ENCODE measurements around the gene ARHGAP8.

ARHGAP8 gene

DNA sequence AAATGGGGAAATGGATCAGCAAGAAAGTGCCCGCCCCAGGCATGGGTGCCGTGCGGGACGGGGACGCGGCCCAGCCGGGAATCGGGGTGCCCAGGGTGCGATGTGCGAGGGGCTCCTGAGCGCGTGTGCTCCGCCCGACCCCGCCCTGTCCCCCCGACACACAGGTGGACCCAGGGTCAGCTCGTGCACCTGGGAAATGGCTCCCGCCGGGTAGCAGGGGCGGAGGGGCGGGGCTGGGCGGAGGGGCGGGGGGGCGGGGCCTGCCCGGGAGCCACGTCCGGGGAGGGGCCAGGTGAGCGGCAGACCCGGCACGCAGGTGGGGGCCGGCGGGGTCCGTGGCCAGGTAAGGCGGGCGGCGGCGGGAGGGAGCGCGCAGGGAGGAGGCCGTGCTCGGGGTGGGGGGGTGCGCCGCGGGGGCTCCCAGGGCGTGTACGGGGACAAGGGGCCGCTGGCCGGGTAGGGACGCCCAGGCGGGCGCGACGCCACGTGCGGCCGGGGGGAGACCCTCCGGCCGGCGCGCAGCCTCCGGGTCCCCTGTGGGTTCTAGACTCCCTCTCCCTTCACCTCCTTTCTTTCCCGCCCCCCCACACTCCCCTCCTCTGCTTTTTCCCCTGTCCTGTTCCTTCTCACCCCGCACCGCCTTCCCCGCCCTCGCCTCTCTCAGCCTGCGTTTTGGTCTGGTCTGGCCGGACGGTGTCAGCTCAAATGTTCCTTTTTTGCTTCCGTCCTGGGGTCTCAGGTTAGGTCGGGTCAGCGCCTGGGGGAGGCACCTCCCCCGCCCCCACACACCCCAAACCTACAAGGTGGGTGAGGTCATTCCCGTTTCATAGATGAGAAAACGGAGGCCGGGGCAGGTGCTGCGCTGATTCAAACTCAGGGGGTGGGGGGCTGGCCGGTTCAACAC lies at the start of gene ARHGAP8:
TSS of gene ARHGAP8 (plus strand) at position 291 of the 904 bp plus-strand sequence. CDS start 33,953 bp downstream, outside the sequence.
- H3K27me3 Mint-ChIP-seq, result peaks cover 16% of the 10 kb centered on the region
- H3K27ac Mint-ChIP-seq, result no peak within 1 kb of the TSS

DNA sequence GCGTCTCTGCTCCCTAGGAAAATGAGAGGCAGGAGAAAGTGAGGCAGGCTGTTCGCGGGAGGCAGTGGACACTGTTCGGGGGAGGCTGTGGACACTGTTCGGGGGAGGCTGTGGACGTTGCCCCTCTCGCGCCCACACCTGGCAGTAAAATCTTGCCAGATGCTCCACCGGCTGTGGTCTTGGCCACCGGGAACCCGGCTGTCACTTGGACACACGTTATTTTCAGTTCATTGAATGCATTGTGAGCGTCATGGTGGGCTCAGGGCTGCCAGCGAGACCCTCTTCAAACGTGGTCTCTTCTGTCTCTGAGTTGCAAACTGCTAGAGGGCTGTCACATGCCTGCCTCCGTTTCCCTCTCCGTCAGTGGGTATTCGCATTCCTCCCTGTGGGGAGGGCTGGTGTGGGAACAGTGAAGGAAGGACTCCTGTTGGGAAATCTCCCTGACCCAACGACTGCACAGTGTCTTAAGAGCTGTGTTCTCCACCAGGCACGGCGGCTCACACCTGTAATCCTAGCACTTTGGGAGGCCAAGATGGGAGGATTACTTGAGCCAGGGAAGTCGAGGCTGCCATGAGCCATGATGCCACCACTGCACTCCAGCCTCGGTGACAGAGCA lies 49.0 kb upstream of the ARHGAP8 start:
- Mint-ChIP-seq H3K4me1 (ENCODE audit: low read depth) (peaks cover 35% of the 10 kb centered on the region), H3K9me3 (ENCODE audit: low read depth) (no peaks in the 10 kb centered on the region), H3K27ac (peak overlapping the region; percentile 34), H3K4me3 (peak overlapping the region; percentile 86), H3K36me3 (no peaks in the 10 kb centered on the region), H3K27me3 (no peaks in the 10 kb centered on the region)

More for the DNA sequence above, at the start of gene ARHGAP8:
- H3K4me3 Mint-ChIP-seq, result peak within 1 kb of the TSS; percentile 78
- no peaks in the 10 kb centered on the region for H3K9me3 Mint-ChIP-seq (ENCODE audit: low read depth)
- peaks cover 6% of the 10 kb centered on the region for H3K4me1 Mint-ChIP-seq (ENCODE audit: low read depth)
- no peaks in the 10 kb centered on the region for H3K36me3 Mint-ChIP-seq

DNA sequence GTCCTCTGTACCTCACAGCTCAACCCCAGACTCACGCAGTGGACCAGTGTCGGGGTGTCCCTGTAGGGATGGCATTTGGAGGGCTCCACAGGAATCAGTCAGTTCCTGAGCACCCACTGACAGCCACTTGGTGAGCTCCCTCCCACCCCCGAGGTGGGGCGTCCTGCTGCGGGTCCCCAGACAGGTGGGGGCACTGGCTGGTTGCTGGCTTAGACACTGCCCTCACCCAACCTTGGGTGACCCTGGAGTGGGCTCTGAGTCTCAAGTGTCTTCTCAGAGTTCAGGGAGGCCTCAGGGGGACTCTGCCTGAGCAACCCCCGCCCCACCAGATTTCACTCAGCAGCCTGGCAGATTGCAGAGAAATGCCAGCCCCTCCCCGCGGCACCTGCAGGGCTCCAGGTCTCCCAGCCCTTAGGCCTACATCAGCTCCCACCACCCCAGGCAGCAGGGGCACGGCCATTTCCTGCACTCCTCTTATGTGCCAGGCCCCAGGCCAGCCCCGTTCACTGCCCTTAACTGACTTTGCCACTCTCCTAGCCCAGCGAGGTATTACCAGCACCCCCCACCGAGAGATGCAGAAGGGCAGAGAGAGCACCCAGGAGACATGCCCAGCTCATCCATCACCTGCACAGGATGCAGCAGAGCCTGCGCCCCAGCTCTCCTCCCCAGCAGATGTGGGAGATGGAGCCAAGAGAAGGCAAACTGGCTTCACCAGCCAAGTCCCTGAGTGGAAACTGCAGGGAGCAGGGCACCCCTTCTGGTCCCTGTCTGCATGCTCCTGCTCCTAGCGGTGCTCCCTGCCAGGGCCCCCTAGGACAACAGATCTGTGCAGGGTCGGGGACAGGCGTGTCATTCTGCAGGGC lies 48.0 kb upstream of the ARHGAP8 start:
- H3K27ac Mint-ChIP-seq, result no peak overlapping the region
- no peaks in the 10 kb centered on the region for H3K9me3 Mint-ChIP-seq (ENCODE audit: low read depth)
- H3K4me3 Mint-ChIP-seq, result peak overlapping the region; percentile 86
- H3K27me3 Mint-ChIP-seq, result no peaks in the 10 kb centered on the region
- no peaks in the 10 kb centered on the region for H3K36me3 Mint-ChIP-seq
- H3K4me1 Mint-ChIP-seq (ENCODE audit: low read depth), result peaks cover 40% of the 10 kb centered on the region

DNA sequence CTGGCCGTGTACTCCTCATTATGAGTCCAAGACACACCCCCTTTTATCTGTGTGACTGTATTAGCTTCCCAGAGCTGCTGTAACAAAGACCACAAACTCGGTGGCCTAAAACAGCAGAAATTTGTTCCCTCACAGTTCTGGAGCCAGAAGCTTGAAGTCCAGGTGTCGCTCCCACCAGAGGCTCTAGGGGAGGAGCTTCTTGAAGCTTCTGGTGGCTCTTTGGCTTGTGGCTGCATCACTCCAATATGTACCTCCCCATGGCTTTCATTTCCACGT lies 47.4 kb upstream of the ARHGAP8 start:
- Mint-ChIP-seq H3K4me1 (ENCODE audit: low read depth) (peaks cover 46% of the 10 kb centered on the region), H3K27me3 (no peaks in the 10 kb centered on the region), H3K27ac (no peak overlapping the region), H3K4me3 (peak overlapping the region; percentile 54), H3K9me3 (ENCODE audit: low read depth) (no peaks in the 10 kb centered on the region), H3K36me3 (no peaks in the 10 kb centered on the region)

DNA sequence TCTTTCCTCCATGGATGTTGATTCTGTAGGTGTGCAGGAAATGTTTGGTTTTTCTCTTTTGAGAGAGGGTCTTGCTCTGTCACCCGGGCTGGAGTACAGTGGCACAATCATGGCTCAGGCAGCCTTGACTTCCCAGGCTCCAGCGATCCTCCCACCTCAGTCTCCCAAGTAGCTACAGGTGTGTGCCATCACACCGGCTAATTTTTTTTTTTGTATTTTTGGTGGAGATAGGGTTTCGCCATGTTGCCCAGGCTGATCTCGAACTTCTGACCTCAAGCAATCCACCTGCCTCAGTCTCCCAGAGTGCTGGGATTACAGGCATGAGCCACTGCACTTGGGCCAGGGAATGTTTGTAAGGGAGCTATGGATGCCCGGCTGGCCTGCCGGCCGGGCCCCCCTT lies 45.9 kb upstream of the ARHGAP8 start:
- Mint-ChIP-seq H3K4me3 (no peak overlapping the region), H3K27me3 (no peaks in the 10 kb centered on the region), H3K27ac (no peak overlapping the region), H3K4me1 (ENCODE audit: low read depth) (peaks cover 56% of the 10 kb centered on the region), H3K9me3 (ENCODE audit: low read depth) (no peaks in the 10 kb centered on the region), H3K36me3 (no peaks in the 10 kb centered on the region)

DNA sequence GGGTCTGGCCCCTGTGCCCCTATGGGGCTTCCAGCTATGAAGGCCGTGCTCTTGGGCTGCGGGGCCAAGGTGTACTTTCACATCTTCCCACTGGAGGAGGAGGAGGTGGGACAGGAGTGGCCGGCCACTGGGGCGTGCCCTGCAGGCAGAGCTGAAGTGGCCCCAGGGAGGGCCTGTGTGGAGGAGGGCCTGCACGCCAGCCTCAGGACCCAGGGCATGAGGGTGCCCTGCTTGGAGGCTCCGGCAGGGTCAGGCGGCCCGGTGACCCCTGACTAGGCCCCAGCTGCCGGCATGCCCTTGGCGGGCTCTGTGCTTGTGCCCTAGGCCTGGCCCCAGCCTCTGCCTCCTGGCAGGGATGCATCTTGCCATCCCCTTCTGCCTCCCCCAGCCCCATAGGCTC lies 45.2 kb upstream of the ARHGAP8 start:
- Mint-ChIP-seq H3K27ac (no peak overlapping the region), H3K27me3 (no peaks in the 10 kb centered on the region), H3K4me1 (ENCODE audit: low read depth) (peaks cover 55% of the 10 kb centered on the region), H3K4me3 (no peak overlapping the region), H3K36me3 (no peaks in the 10 kb centered on the region), H3K9me3 (ENCODE audit: low read depth) (no peaks in the 10 kb centered on the region)

DNA sequence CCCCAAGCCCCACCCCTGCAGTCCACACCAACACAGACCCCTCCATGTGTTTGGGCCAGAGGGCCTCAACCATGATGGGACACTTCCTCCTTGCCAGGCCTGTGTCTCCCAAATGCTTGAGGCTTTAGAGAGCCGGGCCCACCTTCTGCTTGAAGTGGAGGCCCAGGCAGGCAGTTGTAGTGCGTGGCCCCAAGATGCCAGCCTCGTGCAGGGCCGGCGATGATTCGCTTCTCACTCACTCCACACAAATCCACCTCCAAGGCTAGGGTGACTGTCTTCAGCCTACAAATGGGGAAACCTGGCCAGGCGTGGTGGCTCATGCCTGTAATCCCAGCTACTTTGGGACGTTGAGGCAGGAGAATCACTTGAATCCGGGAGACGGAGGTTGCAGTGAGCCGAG lies 44.6 kb upstream of the ARHGAP8 start:
- Mint-ChIP-seq H3K9me3 (ENCODE audit: low read depth) (no peaks in the 10 kb centered on the region), H3K4me3 (peak overlapping the region; percentile 49), H3K4me1 (ENCODE audit: low read depth) (peaks cover 61% of the 10 kb centered on the region), H3K27me3 (no peaks in the 10 kb centered on the region), H3K27ac (peak overlapping the region; percentile 50), H3K36me3 (no peaks in the 10 kb centered on the region)

DNA sequence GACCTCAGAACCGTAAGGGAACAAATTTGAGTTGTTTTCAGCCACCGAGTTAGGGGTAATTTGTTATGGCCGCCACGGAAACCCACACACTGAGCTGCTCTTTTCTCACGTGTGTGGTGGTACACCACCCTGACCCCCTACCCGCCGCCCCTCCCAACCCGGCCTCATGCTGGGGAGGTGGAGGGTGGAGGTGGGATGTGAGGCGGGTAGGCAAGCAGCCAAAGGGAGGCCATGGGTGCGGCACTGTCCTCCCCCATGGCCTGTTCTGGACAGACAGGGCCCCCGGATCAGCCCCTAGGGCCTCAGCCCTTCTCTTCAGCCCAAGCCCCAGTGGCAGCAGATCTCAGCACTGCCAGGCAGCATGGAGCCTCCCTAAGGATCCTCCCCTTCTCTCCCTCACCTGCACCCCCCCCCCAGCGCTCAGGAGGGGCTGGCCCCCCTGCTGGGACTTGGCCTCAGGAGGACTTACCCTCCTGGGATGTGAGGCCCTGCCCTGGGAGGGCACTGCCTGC lies 42.4 kb upstream of the ARHGAP8 start:
- H3K27me3 Mint-ChIP-seq, result no peaks in the 10 kb centered on the region
- H3K36me3 Mint-ChIP-seq, result no peaks in the 10 kb centered on the region
- H3K9me3 Mint-ChIP-seq (ENCODE audit: low read depth), result no peaks in the 10 kb centered on the region
- peak overlapping the region; percentile 82 for H3K4me3 Mint-ChIP-seq
- no peak overlapping the region for H3K27ac Mint-ChIP-seq
- H3K4me1 Mint-ChIP-seq (ENCODE audit: low read depth), result peaks cover 49% of the 10 kb centered on the region

DNA sequence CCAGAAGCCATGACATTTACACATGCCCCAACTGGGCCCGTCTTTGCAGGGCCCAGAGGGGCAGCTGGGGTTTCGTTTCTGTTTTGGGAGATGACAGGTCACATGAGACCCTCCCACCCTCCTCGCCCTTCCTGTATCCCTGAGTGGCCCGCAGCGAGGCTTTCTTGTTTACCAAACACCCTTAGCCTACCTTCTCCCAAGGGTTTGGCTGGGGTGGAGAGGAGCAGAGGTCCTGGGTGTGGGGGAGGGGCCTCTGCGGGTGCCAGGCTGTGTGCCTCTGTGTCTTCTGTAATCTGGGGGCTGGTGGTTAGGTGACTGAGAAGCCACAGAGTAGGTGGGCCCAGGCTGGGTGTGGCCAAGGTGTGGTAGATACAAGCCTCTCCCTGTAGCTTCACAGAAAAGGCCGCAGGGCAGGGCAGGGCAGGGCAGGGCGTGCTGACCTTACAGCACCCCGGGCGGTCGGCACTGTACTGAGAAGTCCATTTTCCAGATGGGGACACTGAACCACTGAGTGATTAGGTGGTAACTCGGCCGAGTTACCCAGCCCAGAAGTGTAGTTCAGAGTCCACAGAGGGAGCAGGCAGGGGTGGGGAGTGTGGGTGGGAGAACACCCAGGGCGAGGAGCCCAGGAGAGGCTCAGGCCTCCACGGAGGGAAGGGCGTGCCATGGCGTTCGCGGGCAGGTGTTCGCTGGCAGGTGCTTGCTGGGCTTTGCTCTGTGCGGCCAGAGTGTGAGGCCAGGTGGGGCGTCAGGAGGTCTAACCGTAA lies 41.7 kb upstream of the ARHGAP8 start:
- peak overlapping the region; percentile 85 for H3K27ac Mint-ChIP-seq
- H3K4me1 Mint-ChIP-seq (ENCODE audit: low read depth), result peaks cover 46% of the 10 kb centered on the region
- H3K4me3 Mint-ChIP-seq, result peak overlapping the region; percentile 82
- no peaks in the 10 kb centered on the region for H3K27me3 Mint-ChIP-seq
- H3K36me3 Mint-ChIP-seq, result no peaks in the 10 kb centered on the region
- H3K9me3 Mint-ChIP-seq (ENCODE audit: low read depth), result no peaks in the 10 kb centered on the region

DNA sequence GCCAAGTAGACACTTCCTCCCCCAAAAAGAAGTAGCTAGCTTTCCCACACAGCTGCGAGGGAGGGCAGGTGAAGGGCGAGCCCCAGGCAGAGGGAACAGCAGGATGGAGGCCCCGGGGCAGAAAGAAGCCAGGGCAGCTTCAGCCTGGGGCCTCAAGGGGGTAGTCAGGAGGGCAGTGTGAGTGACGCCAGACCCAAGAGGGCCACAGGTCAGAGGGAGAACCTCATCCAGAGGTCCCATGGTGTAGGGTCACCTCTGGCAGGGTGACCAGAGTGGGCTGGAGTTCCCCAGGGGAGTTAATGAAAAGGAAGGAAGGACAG lies 41.2 kb upstream of the ARHGAP8 start:
- H3K27me3 Mint-ChIP-seq, result no peaks in the 10 kb centered on the region
- peak overlapping the region; percentile 10 for H3K4me3 Mint-ChIP-seq
- H3K9me3 Mint-ChIP-seq (ENCODE audit: low read depth), result no peaks in the 10 kb centered on the region
- peaks cover 43% of the 10 kb centered on the region for H3K4me1 Mint-ChIP-seq (ENCODE audit: low read depth)
- H3K27ac Mint-ChIP-seq, result peak overlapping the region; percentile 34
- H3K36me3 Mint-ChIP-seq, result no peaks in the 10 kb centered on the region

DNA sequence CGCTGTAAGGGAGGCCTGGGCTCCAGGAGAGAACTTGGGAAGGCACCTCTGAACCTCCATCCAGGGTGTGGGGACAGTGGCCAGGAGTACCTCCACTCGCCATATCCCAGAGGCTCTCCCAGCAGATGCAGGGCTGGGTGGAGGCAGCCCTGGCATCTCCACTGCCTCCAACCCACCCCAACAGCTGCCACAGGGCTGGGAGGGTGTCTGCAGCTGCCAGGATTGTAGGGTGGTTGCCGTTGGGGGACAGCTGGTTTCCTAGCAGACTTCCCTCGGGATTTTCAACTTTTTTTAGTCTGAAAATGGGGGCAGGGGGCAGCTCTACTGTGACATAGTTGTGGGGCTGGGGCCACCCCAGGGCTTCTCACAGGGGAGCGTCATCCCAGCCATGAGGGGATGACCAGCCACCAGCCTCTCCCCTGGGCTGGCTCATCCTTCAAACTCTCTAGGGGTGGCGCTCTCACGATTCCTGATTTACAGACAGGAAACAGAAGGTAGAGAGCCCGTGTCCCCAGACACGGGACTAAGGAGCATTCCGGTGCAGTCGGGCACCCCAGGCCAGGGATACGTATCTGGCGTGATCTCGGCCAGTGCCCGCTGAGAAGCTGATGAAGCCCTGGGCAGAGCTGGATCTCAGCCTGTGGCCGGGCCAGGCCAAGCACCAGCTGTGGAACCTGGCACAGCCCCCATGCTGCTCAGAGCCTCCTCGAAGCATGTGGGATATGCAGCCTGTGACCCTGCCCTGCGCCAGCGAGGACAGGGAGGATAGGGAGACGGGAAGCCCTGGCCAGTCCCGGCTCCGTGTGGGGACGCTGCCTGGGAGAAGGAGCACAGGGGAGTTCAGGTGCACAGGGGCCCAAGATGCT lies 40.5 kb upstream of the ARHGAP8 start:
- Mint-ChIP-seq H3K27ac (no peak overlapping the region), H3K36me3 (no peaks in the 10 kb centered on the region), H3K9me3 (ENCODE audit: low read depth) (no peaks in the 10 kb centered on the region), H3K4me1 (ENCODE audit: low read depth) (peaks cover 41% of the 10 kb centered on the region), H3K27me3 (no peaks in the 10 kb centered on the region), H3K4me3 (no peak overlapping the region)

DNA sequence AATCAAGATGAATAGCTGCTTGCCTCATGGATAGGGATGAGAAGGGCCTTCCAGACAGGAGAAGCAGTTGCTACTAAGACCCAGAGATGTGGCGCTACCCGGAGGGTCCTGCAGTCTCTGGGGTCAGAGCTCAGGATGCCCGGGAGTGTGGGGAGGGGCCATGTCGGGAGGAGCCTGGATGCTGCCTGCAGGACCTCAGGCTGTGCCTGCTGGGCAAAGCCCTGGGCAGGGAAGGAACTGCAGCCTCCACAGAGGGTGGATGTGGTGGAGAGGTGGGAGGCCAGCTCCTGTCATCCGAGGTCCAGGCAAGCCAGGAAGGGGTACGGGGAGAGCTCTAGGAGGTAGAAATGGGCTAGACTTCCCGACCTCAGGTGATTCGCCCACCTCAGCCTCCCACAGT lies 39.4 kb upstream of the ARHGAP8 start:
- no peaks in the 10 kb centered on the region for H3K9me3 Mint-ChIP-seq (ENCODE audit: low read depth)
- peaks cover 37% of the 10 kb centered on the region for H3K4me1 Mint-ChIP-seq (ENCODE audit: low read depth)
- H3K27me3 Mint-ChIP-seq, result no peaks in the 10 kb centered on the region
- no peak overlapping the region for H3K4me3 Mint-ChIP-seq
- H3K36me3 Mint-ChIP-seq, result no peaks in the 10 kb centered on the region
- no peak overlapping the region for H3K27ac Mint-ChIP-seq

DNA sequence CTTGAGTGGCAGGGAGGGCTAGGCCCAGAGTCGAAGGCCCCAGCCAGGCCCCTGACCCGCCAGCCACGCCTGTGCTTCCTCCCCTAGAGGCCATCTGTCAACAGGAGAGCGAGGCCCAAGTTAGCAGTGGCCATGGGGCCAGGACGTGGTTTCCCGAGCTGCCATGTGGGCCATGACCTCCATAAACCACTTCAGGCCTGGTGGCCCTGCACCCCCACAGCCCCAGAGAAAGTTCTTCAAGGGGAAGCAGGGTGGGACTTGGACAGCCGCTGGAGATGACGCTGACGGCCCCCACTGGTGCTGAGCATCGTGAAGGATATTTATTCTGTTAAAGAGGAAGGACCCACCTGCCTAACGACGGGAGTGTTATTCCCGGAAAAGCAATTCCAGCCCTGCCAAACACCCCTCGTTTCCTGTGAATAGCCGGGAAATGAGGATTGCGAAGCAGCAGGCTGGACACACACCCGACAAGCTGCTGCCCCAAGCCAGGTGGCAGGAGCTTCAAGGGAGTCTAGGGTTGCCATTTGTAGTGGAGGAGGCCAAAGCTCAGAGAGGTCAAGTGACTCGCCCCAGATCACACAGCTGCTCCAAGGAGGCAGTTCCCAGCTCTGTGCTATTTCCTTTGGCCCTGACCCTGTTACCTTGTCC lies 37.5 kb upstream of the ARHGAP8 start:
- Mint-ChIP-seq H3K27ac (no peak overlapping the region), H3K4me3 (no peak overlapping the region), H3K36me3 (no peaks in the 10 kb centered on the region), H3K9me3 (ENCODE audit: low read depth) (no peaks in the 10 kb centered on the region), H3K27me3 (no peaks in the 10 kb centered on the region), H3K4me1 (ENCODE audit: low read depth) (peaks cover 28% of the 10 kb centered on the region)

Measured in activated naive CD8-positive, alpha-beta T cell (primary cell).